GM21737 (cell line): ENCODE measurements around the gene NECTIN1.

ENCODE experiments used
- ATAC-seq: cut with Tn5 transposase; IDR thresholded peaks from one replicate; pipeline ENCODE4 v1.9.1; 2021; ENCODE audit warnings: mild to moderate bottlenecking, moderate library complexity; ENCODE audit not compliant: unreplicated experiment

NECTIN1 gene, protein sequence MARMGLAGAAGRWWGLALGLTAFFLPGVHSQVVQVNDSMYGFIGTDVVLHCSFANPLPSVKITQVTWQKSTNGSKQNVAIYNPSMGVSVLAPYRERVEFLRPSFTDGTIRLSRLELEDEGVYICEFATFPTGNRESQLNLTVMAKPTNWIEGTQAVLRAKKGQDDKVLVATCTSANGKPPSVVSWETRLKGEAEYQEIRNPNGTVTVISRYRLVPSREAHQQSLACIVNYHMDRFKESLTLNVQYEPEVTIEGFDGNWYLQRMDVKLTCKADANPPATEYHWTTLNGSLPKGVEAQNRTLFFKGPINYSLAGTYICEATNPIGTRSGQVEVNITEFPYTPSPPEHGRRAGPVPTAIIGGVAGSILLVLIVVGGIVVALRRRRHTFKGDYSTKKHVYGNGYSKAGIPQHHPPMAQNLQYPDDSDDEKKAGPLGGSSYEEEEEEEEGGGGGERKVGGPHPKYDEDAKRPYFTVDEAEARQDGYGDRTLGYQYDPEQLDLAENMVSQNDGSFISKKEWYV

DNA sequence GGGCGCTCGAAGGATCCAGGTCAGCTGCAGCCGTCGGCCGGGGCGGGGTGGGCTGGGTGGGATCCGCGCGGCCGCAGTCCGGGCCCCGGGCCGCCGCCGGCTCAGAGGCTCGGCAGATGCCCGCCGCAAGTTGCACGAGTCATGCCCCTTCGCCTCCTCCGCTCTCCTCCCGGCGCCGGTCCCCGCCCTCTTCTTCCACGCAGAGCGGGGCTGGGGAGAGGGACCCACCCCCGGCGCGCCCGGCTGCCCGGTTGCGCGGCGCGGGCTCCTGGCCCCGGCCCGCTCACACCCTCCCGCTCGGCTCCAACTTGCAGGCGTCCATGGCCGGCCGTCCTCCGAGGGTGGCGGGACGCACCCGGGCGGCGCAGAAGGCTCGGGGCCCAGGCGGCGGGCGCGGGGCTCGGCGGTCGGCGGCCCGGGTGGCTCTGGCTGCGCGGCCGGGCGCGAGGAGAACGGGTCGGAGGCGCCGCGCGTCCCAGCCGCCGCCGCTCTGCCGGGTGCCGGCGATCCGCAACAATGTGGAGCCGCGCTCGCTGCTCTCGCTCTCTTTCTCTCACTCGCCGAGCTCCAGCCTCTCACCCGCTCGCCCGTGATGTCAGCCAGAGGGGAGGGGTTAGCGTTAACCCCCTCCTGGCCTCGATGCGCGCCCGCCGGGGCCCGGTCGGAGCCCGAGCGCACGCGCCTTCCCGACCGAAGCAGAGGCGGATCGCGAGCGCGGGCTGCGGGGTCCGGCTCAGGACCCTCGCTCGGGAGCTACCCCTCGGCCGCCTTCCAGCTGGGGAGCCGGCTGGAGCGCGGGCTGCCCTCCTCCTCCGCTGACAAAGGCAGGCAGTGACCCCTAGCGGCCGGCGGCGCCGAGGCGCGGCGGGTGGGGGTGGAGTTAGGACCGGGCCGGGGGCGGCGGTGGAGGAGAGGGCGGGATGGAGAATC lies at the start of gene NECTIN1:
NECTIN1 (minus strand) TSS at position 550 of the 930 bp plus-strand sequence. CDS start 647 bp downstream, outside the sequence.
- peak; percentile 72 for ATAC-seq

DNA sequence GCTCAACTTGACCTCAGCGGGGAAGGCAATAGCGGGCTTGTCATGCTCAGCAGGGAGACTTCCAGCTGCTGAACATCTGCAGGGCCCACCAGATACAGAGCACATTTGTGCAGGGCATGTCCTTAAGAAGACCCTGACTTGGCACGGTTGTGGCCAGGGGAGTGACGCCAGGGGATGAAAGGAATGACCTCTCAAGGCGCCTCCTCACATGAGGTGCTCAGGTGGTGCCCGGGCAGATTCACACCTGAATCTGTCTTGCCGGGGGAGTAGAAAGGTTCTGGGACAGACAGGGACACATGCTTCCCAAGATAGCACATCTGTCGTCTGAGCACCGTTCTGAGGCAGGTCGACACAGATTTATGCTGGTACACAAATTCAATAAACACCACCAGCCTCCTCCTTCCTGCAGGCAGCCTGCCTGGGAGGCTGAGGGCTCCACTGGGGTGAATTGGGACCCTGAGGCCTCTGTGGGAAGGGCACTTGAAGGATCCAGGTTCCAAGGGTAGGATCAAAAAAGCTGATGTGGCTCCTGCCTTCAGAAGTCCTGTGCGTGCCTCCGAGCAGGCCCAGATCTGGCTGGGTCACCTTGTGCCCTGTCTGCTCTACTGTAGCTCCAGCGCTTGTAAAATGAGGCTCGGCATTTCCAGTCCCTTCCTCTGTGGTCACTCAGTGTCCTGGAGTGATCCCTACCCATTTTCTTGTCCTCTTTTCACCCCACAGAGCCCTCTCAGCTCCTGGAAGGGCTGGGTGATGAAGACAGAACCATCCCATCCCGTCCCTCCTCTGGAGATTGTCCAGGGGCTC lies 49.6 kb upstream of the NECTIN1 start:
- no peak for ATAC-seq

DNA sequence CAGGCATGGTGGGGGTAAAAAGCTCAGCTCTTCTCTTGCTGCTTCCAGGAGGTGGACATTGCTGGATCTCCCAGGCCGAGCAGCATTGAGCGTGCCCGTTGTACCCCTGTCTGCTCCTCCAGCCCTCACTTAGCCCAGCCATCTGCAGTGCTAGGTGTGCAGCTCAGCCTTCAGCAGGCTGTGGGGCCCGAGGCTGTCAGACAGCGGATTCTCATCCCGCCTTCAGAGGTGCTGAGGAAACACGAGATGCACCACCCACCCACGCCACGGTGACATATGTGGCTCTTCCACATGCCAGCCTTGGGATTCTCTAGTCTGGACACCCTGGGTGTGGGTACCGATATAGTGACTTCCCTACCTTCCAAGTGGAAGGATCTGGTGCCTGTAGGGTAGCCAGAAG lies 48.9 kb upstream of the NECTIN1 start:
- no peak for ATAC-seq

DNA sequence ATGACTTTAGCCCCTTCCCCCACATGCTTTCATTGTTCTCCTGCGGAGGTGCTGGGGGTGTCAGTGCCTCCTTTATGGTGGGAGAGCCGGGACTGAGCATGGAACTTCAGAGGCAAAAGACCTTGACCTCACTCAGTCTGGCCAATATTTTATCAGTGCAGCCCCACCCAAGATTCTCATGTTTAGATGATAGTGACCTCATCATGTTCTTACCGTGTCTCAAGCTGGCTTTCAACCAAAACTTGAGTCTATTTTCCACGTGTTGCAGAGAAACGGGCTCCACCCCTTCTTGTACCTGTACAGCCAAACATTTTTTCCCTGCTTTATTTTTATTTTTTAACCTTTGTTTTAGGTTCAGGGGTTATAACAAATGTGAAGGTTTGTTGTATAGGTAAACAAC lies 47.7 kb upstream of the NECTIN1 start:
- ATAC-seq, result no peak

DNA sequence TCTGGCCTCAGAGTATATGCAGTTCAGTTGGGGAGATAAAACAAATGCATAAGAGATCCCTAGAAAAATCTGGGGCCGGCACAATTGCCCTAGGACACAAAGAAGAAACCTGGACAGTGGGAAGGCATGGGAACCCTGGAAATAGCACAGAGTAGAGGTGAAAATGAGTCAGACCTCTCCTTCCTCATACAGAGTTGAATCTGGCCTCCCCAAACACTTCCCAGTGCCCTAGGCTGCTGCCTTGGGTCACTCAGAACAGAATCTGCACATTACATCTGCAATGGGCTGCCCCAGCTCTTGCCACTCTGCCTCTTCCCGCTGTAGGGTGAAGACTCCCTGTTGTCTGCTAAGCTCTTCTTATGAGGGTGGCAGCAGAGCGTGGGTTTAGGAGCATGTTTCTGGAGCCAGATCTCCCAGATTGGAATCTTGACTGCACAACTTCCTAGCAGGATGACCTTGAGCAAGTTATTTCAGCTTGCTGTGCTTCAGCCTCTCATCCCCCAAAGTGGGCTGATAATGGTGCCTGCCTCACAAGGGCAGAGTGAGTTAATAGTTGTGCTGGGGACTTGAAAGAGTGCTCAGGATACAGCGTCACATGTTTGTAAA lies 47.1 kb upstream of the NECTIN1 start:
- no peak for ATAC-seq

DNA sequence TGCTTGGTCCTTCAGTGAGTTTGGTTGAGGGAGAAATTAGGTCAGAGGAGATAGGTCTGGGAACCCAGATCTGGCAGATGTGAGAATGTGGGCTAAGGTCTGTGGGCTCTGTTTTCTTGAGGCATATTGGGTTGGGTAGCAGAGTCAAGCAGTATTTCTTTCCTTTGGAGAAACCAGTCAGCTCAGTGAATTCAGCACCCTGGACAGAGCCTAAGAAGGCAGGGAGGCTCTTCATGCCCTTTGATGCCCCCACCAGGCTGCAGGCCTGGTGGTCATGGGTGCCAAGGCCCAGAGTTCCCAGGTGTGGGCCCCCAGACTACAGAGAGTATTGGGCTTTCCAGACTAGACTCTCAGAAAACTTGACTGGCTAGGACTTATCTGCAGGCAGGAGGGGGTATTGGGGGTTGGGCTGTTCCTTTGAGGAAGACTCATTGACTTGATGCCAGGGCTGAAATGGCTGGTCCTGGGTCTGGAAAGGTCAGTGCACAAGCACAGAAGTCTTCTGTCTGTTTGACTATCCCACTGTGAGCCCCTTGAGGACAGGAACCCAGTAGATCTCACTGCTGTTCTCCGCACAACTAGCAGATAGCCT lies 45.3 kb upstream of the NECTIN1 start:
- ATAC-seq, result no peak

DNA sequence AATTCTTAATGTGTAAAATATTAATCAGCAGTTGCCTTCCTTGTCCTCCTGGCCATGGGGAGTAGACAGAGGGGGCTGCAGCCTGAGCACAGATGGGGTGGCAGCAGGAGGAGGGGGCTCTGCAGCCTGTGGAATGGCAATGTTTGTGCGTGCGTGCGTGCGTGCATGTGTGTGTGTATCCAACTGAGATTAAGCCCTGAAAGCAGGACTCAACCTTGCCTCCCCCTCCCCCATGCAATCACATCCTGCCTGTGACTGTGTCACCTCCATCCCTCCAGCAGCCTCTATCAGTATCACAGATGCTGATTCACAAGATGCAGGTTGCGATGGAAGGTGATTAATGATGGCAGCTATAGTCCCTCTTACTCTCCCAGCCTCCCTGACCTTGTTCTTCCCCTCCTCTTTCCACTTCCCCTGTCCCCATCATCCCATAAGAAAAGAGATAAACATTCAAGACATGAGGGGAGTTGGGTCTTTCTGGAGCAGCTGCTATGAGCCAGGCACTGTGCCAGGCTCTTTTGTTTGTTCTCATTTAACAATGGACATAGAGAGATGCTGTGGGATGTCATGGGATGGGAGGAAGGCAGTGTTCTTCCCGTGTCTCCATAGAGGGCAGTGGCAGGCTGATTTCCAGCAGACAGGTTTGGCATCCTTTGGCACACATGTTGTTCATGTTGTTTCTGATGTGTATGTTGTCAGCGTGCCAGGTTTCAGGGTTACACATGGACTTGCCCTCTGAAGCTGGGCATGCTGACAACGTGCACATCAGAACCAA lies 43.8 kb upstream of the NECTIN1 start:
- ATAC-seq, result no peak

DNA sequence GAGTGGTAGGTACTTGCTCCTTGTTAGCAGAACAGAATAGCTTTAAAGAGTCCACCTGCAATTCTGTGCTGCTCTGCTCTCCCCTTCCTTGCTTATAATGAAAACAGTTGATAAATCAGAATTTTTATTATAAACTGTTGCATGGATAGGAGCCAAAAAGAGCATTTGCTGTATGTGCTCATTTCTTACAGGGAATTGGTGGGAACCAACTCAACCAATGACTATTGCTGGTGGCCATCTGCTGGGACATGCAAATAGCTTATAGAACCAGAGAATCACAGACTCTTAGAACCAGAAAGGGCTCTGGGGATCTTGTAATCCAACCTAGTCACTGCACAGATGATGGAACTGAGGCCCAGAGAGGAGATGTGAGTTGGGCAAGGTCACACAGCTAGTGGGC lies 43.1 kb upstream of the NECTIN1 start:
- ATAC-seq, result no peak

DNA sequence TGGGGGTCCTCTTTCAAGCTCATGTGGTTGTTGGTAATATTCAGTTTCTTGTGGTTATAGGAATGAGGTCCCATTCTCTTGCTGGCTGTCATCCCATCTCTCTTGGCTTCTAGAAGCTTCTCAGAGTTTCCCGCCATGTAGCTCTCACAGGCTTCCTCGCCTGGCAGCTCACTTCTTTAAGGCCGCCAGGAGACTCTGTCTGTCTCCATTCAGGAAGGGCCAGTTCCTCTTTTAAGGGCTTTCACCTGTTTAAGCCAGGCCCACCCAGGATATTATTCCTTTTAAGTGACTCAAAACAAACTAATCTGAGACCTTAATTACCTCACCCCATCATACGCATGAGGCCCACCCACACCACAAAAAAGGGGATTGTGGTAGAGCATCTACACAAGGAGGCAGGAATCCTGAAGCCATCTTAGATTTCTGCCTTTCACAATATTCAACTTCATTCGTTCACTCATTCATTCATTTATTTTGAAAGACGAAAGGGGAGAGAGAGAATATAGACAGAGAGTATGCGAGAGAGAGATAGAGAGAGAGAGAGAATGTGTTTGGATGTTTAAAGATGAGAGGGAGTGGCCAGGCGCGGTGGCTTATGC lies 42.3 kb upstream of the NECTIN1 start:
- no peak for ATAC-seq

DNA sequence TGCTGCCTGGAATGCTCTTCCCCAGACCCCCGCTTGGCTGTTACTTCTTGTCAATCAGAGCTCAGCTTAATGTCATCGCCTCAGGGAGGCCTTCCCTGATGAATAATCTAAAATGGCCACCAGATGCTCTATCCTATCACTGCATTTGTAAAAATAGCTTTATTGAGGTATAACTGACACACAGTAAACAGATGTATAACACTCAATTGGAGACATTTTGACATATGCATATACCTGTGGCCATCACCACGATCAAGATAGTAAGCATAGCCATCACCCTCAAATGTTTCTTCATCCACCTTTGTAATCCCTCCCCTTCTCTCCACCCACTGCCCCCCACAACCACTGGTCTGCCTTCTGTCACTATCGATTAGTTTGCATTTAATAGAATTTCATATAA lies 36.6 kb upstream of the NECTIN1 start:
- no peak for ATAC-seq

DNA sequence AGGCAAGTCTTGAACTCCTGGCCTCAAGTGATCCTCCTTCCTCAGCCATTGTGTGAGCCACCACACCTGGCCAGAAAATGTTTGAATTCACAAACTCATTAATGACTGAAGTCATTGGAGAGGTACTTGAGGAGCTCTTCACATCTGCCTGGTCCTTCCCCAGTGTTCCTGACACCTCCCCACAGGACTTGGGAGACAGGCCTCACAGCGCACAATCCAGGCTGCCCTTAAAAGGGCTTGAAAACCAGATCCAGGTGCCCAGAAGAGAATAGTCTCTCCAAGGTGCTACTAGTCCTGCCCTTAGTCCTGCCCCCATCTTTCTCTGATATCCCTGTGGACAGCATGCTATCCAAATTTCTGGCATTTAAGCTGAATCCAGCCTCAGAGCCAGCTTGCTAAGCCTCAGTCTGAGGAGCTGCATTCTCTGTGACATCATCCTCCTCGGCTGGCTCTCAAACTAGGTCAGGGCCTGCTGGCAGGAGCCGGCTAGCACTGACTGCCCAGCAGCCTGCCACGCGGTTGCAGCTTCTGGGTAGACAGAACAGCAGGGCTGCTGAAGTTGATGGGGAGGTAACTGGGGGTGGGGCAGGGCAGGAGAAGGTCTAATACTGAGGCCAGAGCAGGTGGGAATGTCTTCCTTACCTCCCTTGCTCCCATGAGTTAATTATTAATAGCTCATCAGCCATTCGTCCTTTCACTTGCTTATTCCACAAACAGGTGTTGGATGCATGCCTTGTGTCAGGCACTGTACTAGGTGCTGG lies 35.3 kb upstream of the NECTIN1 start:
- no peak for ATAC-seq

DNA sequence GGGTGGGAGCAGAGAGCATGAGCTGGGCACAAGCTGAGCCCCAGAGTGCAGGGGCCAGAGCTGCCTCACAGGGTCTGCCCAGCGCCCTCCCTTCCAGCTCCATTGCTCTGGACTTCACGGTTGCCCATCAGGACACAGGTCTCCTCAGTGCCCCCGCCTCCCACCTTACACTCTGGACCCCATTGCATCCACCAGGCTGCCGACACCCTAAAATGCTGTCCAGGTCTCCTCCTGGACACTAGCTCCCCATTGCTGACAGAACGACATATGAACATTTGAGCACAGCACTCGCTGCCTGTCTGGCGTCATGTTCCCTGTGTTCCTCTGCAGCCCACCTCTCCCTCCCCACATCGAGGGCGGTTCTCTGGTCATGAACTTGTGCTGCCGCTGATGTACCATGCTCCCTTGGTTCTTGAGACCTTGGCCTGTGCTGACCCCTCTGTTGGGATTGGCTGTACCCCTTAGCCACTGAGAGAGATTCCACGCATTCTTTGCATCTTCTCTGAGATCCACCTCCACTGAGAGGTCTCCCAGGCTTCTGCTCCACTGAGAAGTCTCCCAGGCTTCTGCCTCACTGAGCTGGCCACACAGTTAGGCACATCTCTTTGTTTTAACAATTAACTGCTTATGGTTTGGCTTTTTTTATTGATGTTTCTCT lies 34.2 kb upstream of the NECTIN1 start:
- ATAC-seq, result no peak

DNA sequence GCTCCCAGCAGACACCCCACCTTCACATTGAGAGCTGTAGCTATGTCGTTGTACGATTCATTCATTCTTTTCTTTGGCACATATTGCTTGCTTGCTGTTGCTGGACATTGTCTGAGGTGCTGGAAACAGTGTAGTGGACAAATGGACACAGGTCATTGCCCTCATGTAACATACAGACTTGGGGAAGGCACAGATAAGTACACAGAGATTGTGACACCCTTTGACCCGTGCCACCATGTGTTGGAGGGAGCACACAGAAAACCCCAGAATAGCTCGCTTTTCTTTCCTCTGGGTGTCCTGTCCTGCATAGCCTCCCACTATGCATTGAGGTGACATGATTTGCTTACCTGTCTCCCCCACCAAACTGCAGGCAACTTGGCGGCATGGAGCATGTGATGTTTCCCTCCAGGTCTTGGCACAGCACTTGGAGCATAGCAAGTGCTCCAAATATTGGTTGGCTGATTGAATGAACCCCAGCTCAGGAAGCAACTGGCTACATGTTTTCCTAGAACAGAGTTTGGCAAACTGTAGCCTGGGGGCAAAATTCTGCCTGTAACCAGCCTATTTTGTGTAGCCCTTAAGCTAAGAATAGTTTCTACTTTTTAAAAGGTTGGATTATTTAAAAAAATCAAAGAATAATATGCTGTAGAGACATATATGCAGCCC lies 30.9 kb upstream of the NECTIN1 start:
- no peak for ATAC-seq

DNA sequence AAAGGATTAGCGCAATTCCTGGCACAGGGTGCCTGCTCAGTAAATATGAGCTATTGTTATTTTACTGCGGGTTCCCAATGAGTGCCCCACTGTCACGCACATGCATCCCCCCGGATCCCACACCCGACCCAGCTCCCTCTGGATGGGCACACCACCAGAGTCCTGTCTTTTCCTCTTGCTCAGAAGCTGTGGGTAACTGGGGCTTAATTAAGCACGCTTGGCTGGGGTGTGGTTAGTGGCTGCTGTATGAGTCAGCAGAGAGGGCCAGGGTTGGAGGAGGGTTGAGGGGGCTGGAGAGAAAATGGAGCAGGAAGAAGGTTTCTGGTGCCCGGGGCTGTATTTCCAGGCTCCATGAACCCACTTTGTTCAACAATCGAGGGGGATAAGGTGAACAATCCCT lies 30.3 kb upstream of the NECTIN1 start:
- no peak for ATAC-seq

DNA sequence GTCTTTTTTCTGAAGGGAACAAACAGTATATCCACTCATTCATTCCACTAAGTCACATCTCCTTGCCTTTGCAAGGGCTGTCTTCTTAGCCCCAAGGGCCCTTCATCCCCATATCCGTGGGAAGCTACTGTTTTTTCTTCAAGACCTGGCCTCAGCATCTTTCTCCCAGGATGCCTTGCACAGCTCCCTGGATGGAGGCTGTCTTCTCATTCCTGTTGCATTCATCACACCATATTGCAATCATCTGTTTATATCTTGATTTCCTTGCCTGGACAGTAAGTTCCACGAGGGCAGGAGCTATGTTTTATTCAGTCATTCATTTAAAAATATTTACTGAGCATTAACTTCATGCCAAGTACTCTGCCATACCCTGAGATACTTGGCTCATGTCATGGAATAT lies 29.3 kb upstream of the NECTIN1 start:
- no peak for ATAC-seq

DNA sequence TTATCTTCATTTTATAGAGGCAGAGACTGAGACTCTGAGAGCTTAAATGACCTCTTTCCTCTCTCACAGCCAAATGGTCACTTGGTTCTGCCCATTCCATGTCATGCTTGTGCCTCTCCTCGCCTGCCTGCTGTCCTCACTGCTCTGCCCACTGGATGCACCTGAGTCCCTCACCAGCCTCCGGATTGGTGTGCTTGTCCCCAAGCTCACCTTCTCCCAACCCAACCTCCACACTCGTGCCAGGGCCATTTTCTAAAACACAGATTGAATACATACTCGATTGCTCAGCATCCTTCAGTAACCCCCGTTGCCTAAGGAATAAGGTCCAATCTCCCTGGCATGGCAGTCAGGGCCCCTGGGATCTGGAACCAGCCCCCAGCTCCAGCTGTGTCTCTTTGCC lies 28.4 kb upstream of the NECTIN1 start:
- no peak for ATAC-seq
